Measurements from ENCODE around the gene GSS. TPM values are rescaled to one million over a fixed set of nuclear protein-coding genes. Genes with fewer than 3 reads are reported as not detected.

The GSS gene
- total RNA-seq, 4 donors from 2014 or later: 49.9 to 56.7 (median 52.9) TPM

GRCh38 chr20:34987288-34988190 is 31.9 kb upstream of the GSS start:
- no peak for DNase-seq (ENCODE audit: low spot score in 2 of 2)
- intact Hi-C loops (cut with DNase I; ENCODE audit: low total_unique reads): no loop called here
- 70 to 71% methylated on average over 15 of the region's 15 CpGs for WGBS, 2 donors
- H3K4me3 ChIP-seq (ENCODE audit: low read depth, poor library complexity, severe bottlenecking): no peak overlapping the region
- TF ChIP-seq POLR2A (IDR thresholded peaks at IDR 0.05) (no peak), CTCF (IDR thresholded peaks at IDR 0.05) (no peak)

- intact Hi-C loops (cut with DNase I; ENCODE audit: low total_unique reads): no loop called here
- no peak for DNase-seq (ENCODE audit: low spot score in 2 of 2)
- H3K4me3 ChIP-seq (ENCODE audit: low read depth, poor library complexity, severe bottlenecking): no peak overlapping the region
- WGBS, 2 donors: 70 to 74% methylated on average over 23 to 24 of the region's 24 CpGs
- no peak for TF ChIP-seq CTCF (IDR thresholded peaks at IDR 0.05)
- no peak for TF ChIP-seq POLR2A (IDR thresholded peaks at IDR 0.05)
These were observed 31.0 kb upstream of the GSS start for GRCh38 chr20:34986311-34987287.

- H3K4me3 ChIP-seq (ENCODE audit: low read depth, poor library complexity, severe bottlenecking): no peak overlapping the region
- intact Hi-C loops (cut with DNase I; ENCODE audit: low total_unique reads): no loop called here
- 79 to 84% methylated on average over 21 to 24 of the region's 25 CpGs for WGBS, 2 donors
These were observed 30.1 kb upstream of the GSS start for GRCh38 chr20:34985461-34986310.

GRCh38 chr20:34984756-34985261 is 29.2 kb upstream of the GSS start:
- intact Hi-C loops (cut with DNase I; ENCODE audit: low total_unique reads): no loop called here
- H3K4me3 ChIP-seq (ENCODE audit: low read depth, poor library complexity, severe bottlenecking): no peak overlapping the region
- TF ChIP-seq CTCF (IDR thresholded peaks at IDR 0.05): no peak
- no peak for TF ChIP-seq POLR2A (IDR thresholded peaks at IDR 0.05)
- no peak for DNase-seq (ENCODE audit: low spot score in 2 of 2)
- 65 to 69% methylated on average over 14 to 18 of the region's 18 CpGs for WGBS, 2 donors

More at GRCh38 chr20:34985461-34986310, 30.1 kb upstream of the GSS start:
- DNase-seq (ENCODE audit: low spot score in 2 of 2): no peak
- no peak for TF ChIP-seq CTCF (IDR thresholded peaks at IDR 0.05)
- no peak for TF ChIP-seq POLR2A (IDR thresholded peaks at IDR 0.05)
